ENCODE measurements around the gene C4BPB. TPM values are rescaled to one million over a fixed set of nuclear protein-coding genes. Genes with fewer than 3 reads are reported as not detected.

C4BPB gene
- total and polyA plus RNA-seq, 2 of the 8 experiments (the other 6 are each of a cell fraction or from before 2014, with no cell fraction given), result not detected

DNA sequence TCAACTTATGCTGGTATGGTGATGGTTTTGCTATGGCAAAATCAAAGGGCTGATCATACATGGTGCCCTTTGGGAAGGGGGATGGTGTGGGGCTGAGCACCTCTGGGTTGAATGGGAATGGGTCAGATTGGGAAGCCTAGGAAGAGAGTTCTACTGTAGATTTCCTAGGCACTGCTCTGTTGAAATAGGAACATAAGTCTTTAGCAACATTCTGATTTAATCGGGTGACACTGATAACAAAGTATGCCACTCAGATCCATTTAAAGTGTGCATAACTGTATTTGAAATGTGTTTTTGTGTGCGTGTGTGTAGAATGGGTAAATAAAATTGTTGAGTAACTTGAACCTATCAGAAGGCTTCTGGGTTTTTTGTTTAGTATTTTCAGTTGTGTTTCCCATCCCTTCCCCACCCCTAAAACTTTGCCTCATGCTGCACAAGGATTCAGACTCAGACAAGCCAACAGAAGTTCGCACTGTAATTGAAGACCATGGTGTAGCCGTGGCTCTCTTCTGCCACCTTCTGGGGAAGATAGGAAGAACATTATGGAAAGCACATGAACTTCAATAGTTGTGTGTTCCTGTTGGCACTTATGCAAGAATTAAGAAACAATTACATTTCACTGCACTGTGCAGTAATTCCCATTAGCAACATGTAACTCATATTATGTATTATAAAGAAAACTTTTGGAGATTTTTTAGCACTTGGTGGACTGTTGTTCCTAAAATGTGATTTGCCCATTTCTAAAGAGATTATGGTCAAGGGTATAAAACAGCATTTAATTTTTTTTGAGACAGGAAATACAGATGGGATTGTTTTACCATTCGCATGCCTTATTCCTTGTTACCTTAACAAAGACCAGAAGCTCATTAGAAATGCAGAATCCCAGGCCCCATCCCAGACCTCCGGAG lies 10.9 kb upstream of the C4BPB start:
- peak; percentile 97 for FAIRE-seq
- TF ChIP-seq YY1 (IDR thresholded peaks at IDR 0.05; ENCODE audit: low read depth, low read length) (no peak), E2F6 (IDR thresholded peaks at IDR 0.05) (no peak), BACH1 (IDR thresholded peaks at IDR 0.05; ENCODE audit: low read length) (no peak), RFX5 (IDR thresholded peaks at IDR 0.05; ENCODE audit: borderline replicate concordance, low read depth, low read length) (no peak), RAD21 (IDR thresholded peaks at IDR 0.05 in 1 of 2, conservative IDR thresholded peaks at IDR 0.05 in 1 of 2; ENCODE audit: low read depth in 2 of 2, low read length in 2 of 2) (peak; percentile 86 to 89), CEBPB (IDR thresholded peaks at IDR 0.05; ENCODE audit: low read depth, low read length) (peak; percentile 62; the same call in 1 of the 2 replicates), KDM5A (IDR thresholded peaks at IDR 0.05; ENCODE audit: low read length) (no peak)
- TF ChIP-seq, protein P1, sequence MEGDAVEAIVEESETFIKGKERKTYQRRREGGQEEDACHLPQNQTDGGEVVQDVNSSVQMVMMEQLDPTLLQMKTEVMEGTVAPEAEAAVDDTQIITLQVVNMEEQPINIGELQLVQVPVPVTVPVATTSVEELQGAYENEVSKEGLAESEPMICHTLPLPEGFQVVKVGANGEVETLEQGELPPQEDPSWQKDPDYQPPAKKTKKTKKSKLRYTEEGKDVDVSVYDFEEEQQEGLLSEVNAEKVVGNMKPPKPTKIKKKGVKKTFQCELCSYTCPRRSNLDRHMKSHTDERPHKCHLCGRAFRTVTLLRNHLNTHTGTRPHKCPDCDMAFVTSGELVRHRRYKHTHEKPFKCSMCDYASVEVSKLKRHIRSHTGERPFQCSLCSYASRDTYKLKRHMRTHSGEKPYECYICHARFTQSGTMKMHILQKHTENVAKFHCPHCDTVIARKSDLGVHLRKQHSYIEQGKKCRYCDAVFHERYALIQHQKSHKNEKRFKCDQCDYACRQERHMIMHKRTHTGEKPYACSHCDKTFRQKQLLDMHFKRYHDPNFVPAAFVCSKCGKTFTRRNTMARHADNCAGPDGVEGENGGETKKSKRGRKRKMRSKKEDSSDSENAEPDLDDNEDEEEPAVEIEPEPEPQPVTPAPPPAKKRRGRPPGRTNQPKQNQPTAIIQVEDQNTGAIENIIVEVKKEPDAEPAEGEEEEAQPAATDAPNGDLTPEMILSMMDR (IDR thresholded peaks at IDR 0.05; ENCODE audit: control extremely low read depth in 1 of 3, insufficient read depth in 1 of 3, low read depth in 1 of 3, low read length in 3 of 3), result peak; percentile 4 to 87 (median 77)

More for the DNA sequence above, 10.9 kb upstream of the C4BPB start:
- DNase-seq (ENCODE audit: low read depth in 1 of 2, low spot score in 2 of 2), result peak in 1 of 2 experiments; percentile 69
- Histone ChIP-seq H3K4me1 (replicated peaks in 1 of 4; ENCODE audit: control insufficient read depth in 3 of 4, insufficient read depth in 4 of 4, low read length in 3 of 4) (no peaks in the 10 kb centered on the region), H4K5ac (ENCODE audit: insufficient read length, low read depth, low read length) (no peak overlapping the region), H3K4me3 (ENCODE audit: extremely low read depth in 1 of 4, insufficient read depth in 2 of 4, low read depth in 3 of 4, low read length in 4 of 4) (no peak overlapping the region), H2AK5ac (ENCODE audit: low read depth, low read length) (no peak overlapping the region), H3K4ac (replicated peaks; ENCODE audit: insufficient read length, low read depth, low read length) (no peak overlapping the region), H3K18ac (ENCODE audit: extremely low read depth, low read length) (no peak overlapping the region), H3K79me1 (ENCODE audit: low read depth, low read length) (no peaks in the 10 kb centered on the region), H3K4me2 (ENCODE audit: insufficient read depth in 1 of 2, low read depth in 2 of 2, low read length in 2 of 2) (no peak overlapping the region), H4K20me1 (replicated peaks in 1 of 2; ENCODE audit: control insufficient read depth in 1 of 2, insufficient read depth in 2 of 2, low read length in 2 of 2) (no peaks in the 10 kb centered on the region), H3K27ac (ENCODE audit: low read depth, low read length) (no peak overlapping the region), H3K9me3 (ENCODE audit: insufficient read depth in 2 of 2, low read depth in 1 of 2, low read length in 1 of 2) (no peaks in the 10 kb centered on the region), H2BK5ac (ENCODE audit: low read depth, low read length) (no peak overlapping the region), H3K36me3 (ENCODE audit: control insufficient read depth in 2 of 4, insufficient read depth in 4 of 4, low read length in 3 of 4) (peaks cover 0 to 4% (median under 1%) of the 10 kb centered on the region in 4 experiments; a peak in 4 of 8 replicates), H3K56ac (replicated peaks; ENCODE audit: insufficient read length, low read depth, low read length) (no peak overlapping the region), H3K23me2 (ENCODE audit: low read depth, low read length) (no peaks in the 10 kb centered on the region), H2BK20ac (ENCODE audit: low read length) (no peak overlapping the region), H3K14ac (ENCODE audit: insufficient read length) (no peak overlapping the region), H3K27me3 (replicated peaks in 1 of 4; ENCODE audit: control insufficient read depth in 3 of 4, extremely low read depth in 1 of 4, insufficient read depth in 3 of 4, low read length in 3 of 4) (no peaks in the 10 kb centered on the region), H3K23ac (ENCODE audit: insufficient read length) (no peak overlapping the region), H2AFZ (ENCODE audit: low read length) (no peak overlapping the region), H2BK15ac (ENCODE audit: low read length) (no peak overlapping the region), H3K9ac (replicated peaks in 1 of 4; ENCODE audit: extremely low read depth in 1 of 4, low read depth in 3 of 4, low read length in 3 of 4) (no peak overlapping the region), H3K79me2 (ENCODE audit: control insufficient read depth in 1 of 2, insufficient read depth in 2 of 2, low read length in 2 of 2) (no peaks in the 10 kb centered on the region), H4K8ac (ENCODE audit: extremely low read depth, insufficient read depth, low read length) (no peak overlapping the region), H2BK12ac (ENCODE audit: low read depth, low read length) (no peak overlapping the region), H2BK120ac (replicated peaks; ENCODE audit: low read depth, low read length) (no peak overlapping the region), H4K91ac (replicated peaks; ENCODE audit: insufficient read length, low read length) (no peak overlapping the region)
- ChIA-PET POLR2A (ENCODE audit: partially characterized antibody) (interaction anchor here (1.0 kb wide), 1 partner anchor 69 kb away, joined by 3 read pairs; no protein-coding TSS in a partner anchor), CTCF (ENCODE audit: partially characterized antibody) (interaction anchor here (0.6 to 2.6 kb wide), 19 partner anchors 8 to 595 kb away, joined by 3 to 12 read pairs (median 3); partner anchors contain the start of gene C4BPB)
- 50% methylated on average over 6 of the region's 6 CpGs; no CpG with 5 or more reads in 1 of the 2 experiments for WGBS, 2 experiments (ENCODE audit: extremely low coverage in 1 of 2, insufficient coverage in 1 of 2, insufficient read length in 1 of 2, insufficient replicate concordance in 2 of 2, low coverage in 1 of 2, low lambda C conversion rate in 2 of 2, missing lambda C conversion rate in 1 of 2)

All from H1 (cell line).